SK-N-DZ (cell line): Measurements from ENCODE around the gene PCDHGA2.
"Not testable (repeated sequence)": the region's sequence is repeated elsewhere in the genome, so short reads cannot be mapped to it uniquely, and the experiment has no call there.

Experiments
- DNase-seq: peaks from one replicate; pipeline ENCODE4 v3.0.0-alpha.2; 2015; ENCODE audit warnings: low spot score

PCDHGA2 gene

DNA sequence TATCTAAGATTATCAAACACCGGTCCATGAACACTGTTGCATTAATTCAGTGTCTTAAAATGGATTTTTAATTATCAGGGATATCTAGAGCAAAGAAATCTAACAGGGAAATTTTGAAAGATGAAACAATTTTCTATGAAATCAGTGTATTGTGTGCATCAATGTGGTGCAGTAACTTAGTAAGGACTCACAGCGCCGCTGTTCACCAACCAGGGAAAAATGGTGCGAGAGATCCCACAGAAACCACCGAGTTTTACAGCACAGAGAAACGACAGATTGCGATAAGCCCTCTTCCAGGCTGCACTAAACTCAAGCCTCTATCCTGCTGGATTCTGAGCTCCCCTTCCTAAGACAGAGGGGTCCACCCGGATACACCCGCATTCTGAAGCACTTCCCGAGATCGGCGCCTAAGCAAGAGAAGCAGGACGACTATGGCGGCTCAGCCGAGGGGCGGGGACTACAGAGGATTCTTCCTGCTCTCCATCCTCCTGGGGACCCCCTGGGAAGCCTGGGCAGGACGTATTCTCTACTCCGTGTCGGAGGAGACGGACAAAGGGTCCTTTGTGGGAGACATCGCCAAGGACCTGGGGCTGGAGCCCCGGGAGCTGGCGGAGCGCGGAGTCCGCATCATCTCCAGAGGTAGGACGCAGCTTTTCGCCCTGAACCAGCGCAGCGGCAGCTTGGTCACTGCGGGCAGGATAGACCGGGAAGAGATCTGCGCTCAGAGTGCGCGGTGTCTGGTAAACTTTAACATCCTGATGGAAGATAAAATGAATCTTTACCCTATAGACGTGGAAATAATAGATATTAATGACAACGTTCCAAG is 44.1 kb downstream of the PCDHGA2 start, which contains the start of gene PCDHGA7:
PCDHGA7 (plus strand) TSS at position 274 of the 826 bp plus-strand sequence; CDS start at position 432, 158 bp downstream.
- DNase-seq = no peak

- DNase-seq = no peak
Measured at GRCh38 chr5:141383345-141383744, 44.8 kb downstream of the PCDHGA2 start.

DNA sequence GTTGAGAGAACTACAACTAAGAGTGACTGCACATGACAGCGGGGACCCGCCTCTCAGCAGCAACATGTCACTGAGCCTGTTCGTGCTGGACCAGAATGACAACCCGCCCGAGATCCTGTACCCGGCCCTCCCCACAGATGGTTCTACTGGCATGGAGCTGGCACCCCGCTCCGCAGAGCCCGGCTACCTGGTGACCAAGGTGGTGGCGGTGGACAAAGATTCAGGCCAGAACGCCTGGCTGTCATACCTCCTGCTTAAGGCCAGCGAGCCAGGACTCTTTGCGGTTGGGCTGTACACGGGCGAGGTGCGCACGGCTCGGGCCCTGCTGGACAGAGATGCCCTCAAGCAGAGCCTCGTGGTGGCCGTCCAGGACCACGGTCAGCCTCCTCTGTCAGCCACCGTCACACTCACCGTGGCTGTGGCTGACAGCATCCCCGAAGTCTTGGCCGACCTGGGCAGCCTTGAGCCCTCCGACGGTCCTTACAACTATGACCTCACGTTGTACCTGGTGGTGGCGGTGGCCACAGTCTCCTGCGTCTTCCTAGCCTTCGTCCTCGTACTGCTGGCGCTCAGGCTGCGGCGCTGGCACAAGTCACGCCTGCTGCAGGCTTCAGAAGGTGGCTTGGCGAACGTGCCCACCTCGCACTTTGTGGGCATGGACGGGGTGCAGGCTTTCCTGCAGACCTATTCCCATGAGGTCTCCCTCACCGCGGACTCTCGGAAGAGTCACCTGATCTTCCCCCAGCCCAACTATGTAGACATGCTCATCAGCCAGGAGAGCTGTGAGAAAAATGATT is 46.1 kb downstream of the PCDHGA2 start:
- DNase-seq = no peak

GRCh38 chr5:141387557-141388311 is 49.2 kb downstream of the PCDHGA2 start, which contains the start of gene PCDHGB4:
Gene PCDHGB4 (plus strand): TSS chr5:141387698. CDS start chr5:141387885, 187 bp downstream.
- DNase-seq = not testable (repeated sequence)

DNA sequence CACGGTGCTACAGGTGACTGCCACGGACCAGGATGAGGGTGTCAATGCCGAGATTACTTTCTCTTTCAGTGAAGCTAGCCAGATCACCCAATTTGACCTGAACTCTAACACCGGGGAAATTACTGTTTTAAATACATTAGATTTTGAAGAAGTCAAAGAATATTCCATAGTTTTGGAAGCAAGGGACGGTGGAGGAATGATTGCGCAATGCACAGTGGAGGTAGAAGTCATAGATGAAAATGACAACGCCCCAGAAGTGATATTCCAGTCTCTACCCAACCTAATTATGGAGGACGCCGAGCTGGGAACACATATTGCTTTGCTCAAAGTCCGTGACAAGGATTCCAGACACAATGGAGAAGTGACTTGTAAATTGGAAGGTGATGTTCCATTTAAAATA is 50.1 kb downstream of the PCDHGA2 start:
- DNase-seq = no peak

DNA sequence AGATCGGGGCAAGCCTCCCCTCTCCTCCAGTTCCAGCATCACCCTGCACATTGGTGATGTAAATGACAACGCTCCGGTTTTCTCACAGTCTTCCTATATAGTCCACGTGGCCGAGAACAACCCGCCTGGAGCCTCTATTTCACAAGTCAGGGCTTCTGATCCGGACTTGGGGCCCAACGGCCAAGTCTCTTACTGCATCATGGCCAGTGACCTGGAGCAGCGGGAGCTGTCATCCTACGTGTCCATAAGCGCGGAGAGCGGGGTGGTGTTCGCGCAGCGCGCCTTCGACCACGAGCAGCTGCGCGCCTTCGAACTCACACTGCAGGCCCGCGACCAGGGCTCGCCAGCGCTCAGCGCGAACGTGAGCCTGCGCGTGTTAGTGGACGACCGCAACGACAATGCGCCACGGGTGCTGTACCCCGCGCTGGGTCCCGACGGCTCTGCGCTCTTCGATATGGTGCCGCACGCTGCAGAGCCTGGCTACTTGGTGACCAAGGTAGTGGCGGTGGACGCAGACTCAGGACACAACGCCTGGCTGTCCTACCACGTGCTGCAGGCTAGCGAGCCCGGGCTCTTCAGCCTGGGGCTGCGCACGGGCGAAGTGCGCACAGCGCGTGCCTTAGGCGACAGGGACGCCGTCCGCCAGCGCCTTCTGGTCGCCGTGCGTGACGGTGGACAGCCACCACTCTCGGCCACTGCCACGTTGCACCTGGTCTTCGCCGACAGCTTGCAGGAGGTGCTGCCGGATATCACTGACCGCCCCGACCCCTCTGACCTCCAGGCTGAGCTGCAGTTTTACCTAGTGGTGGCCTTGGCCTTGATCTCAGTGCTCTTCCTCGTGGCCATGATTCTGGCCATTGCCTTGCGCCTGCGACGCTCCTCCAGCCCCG is 50.8 kb downstream of the PCDHGA2 start:
- DNase-seq = no peak

- no peak for DNase-seq
Measured at GRCh38 chr5:141392429-141393198, 54.1 kb downstream of the PCDHGA2 start, which contains the start of gene PCDHGA8. Gene PCDHGA8 (plus strand): TSS chr5:141392633. CDS start chr5:141392814, 181 bp downstream.
